DMS53 treated with DMSO at 0.1 percent for 48 hours (cell line): ENCODE measurements around the gene STOM.

Experiments
- DNase-seq: peaks from one replicate; lab custom pipeline; 2025; ENCODE audit not compliant: unreplicated experiment; lab: John Stamatoyannopoulos, UW

STOM gene

GRCh38 chr9:121322737-121323448 is 47.2 kb downstream of the STOM start:
- DNase-seq = no peak

- DNase-seq = no peak
Measured at GRCh38 chr9:121322037-121322736, 47.9 kb downstream of the STOM start.

- DNase-seq = no peak
Measured at GRCh38 chr9:121321016-121321503, 49.0 kb downstream of the STOM start.

GRCh38 chr9:121319383-121319780 is 50.7 kb downstream of the STOM start:
- no peak for DNase-seq

- DNase-seq = no peak
Measured at GRCh38 chr9:121318631-121319382, 51.2 kb downstream of the STOM start.

- DNase-seq = no peak
Measured at GRCh38 chr9:121317737-121318630, 52.1 kb downstream of the STOM start.

- no peak for DNase-seq
Measured at GRCh38 chr9:121316852-121317373, 53.1 kb downstream of the STOM start.

GRCh38 chr9:121316378-121316777 is 53.7 kb downstream of the STOM start:
- DNase-seq = no peak

- DNase-seq = no peak
Measured at GRCh38 chr9:121313458-121314152, 56.4 kb downstream of the STOM start.

GRCh38 chr9:121312169-121312568 is 57.9 kb downstream of the STOM start:
- no peak for DNase-seq

GRCh38 chr9:121310571-121310970 is 59.5 kb downstream of the STOM start:
- DNase-seq = no peak

GRCh38 chr9:121309833-121310425 is 60.1 kb downstream of the STOM start:
- no peak for DNase-seq

GRCh38 chr9:121309171-121309570 is 60.9 kb downstream of the STOM start:
- DNase-seq = no peak

GRCh38 chr9:121308765-121309164 is 61.3 kb downstream of the STOM start:
- no peak for DNase-seq

GRCh38 chr9:121307976-121308375 is 62.1 kb downstream of the STOM start:
- DNase-seq = no peak

GRCh38 chr9:121305269-121305994 is 64.6 kb downstream of the STOM start:
- DNase-seq = no peak

- DNase-seq = no peak
Measured at GRCh38 chr9:121304707-121305106, 65.3 kb downstream of the STOM start.

- no peak for DNase-seq
Measured at GRCh38 chr9:121303456-121304451, 66.3 kb downstream of the STOM start.
